K562 (cell line): ENCODE results near the gene NEMP1.

ENCODE experiments used
- ELF4 ChIP-seq: fragments of 450-650 bp; formaldehyde crosslinking; IDR thresholded peaks from 2 replicates; pipeline ENCODE4 v1.4.0; 2022; ENCODE audit warnings: missing genetic modification characterization
- FOXM1 ChIP-seq, 2 experiments: fragments of 450-650 bp in 1 of 2; sonication (generic) in 1 of 2; formaldehyde crosslinking in 1 of 2; IDR thresholded peaks; 2 replicates each; pipeline versions ENCODE4 v1.6.1 to v1.9.0; 2017 to 2022; ENCODE audit warnings: low read depth in 2 of 2, mild to moderate bottlenecking in 2 of 2, missing genetic modification reagents in 1 of 2, moderate library complexity in 1 of 2
- MXI1 ChIP-seq: IDR thresholded peaks from 2 replicates; pipeline ENCODE4 v1.6.1; 2011; ENCODE audit warnings: low read depth, mild to moderate bottlenecking, improper control_type of control experiment, low read length
- SRSF1 ChIP-seq: fragments of 200-400 bp; formaldehyde crosslinking; IDR thresholded peaks from 2 replicates; pipeline ENCODE4 v1.6.1; 2017; ENCODE audit warnings: mild to moderate bottlenecking, low read depth, low read length, moderate library complexity
- TF ChIP-seq, protein P1 (sequence below), 3 experiments: IDR thresholded peaks in 2 of 3; conservative IDR thresholded peaks in 1 of 3; 2 replicates each; pipeline ENCODE4 v1.5.1; 2011 to 2012; ENCODE audit warnings: low read length in 3 of 3, mild to moderate bottlenecking in 3 of 3, control low read depth in 2 of 3, improper control_type of control experiment in 1 of 3, inconsistent platforms in 1 of 3, low read depth in 1 of 3, mixed read lengths in 1 of 3, moderate library complexity in 1 of 3; ENCODE audit not compliant: insufficient read depth in 2 of 3

DNA sequence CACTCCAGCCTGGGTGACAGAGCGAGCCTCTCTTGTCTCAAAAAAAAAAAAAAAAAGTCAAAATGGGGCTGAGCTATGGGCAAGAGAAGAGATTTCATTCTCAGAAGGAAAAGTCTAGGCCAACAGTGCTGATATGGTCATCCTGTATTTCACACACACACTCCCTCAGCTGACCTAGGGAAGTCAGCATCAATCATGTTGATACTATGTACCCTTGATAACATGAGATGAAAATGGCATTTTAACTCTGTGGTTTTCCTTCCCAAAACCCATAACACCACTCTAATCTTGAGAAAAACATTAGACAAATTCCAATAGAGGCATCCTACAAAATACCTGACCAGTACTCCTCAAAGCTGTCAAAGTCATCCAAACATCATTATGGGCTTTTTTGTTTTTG lies 2.3 kb upstream of the NEMP1 start:
- TF ChIP-seq, protein P1, sequence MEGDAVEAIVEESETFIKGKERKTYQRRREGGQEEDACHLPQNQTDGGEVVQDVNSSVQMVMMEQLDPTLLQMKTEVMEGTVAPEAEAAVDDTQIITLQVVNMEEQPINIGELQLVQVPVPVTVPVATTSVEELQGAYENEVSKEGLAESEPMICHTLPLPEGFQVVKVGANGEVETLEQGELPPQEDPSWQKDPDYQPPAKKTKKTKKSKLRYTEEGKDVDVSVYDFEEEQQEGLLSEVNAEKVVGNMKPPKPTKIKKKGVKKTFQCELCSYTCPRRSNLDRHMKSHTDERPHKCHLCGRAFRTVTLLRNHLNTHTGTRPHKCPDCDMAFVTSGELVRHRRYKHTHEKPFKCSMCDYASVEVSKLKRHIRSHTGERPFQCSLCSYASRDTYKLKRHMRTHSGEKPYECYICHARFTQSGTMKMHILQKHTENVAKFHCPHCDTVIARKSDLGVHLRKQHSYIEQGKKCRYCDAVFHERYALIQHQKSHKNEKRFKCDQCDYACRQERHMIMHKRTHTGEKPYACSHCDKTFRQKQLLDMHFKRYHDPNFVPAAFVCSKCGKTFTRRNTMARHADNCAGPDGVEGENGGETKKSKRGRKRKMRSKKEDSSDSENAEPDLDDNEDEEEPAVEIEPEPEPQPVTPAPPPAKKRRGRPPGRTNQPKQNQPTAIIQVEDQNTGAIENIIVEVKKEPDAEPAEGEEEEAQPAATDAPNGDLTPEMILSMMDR (IDR thresholded peaks at IDR 0.05 in 2 of 3, conservative IDR thresholded peaks at IDR 0.05 in 1 of 3; ENCODE audit: insufficient read depth in 2 of 3, low read depth in 1 of 3, low read length in 3 of 3), result no peak
- no peak for TF ChIP-seq MXI1
- TF ChIP-seq SRSF1, result no peak
- no peak for TF ChIP-seq ELF4
- no peak for TF ChIP-seq FOXM1 (IDR thresholded peaks at IDR 0.05; ENCODE audit: low read depth)
- no peak for TF ChIP-seq FOXM1 (CRISPR knock-in tag; IDR thresholded peaks at IDR 0.05; ENCODE audit: low read depth)
